Activated naive CD4-positive, alpha-beta T cell treated with anti-CD3 and anti-CD28 coated beads, Interleukin-2, amount 50 U/mL, for 16 hours (primary cell): ENCODE measurements around the gene GALNT2.

Experiments used
- DNase-seq: peaks from one replicate; pipeline ENCODE4 v3.0.0-alpha.2; 2020

Gene GALNT2

GRCh38 chr1:230073371-230074035 is 6.5 kb downstream of the GALNT2 start:
- no peak for DNase-seq

GRCh38 chr1:230074270-230074669 is 7.2 kb downstream of the GALNT2 start:
- DNase-seq: no peak

- DNase-seq: no peak
These were observed 7.7 kb downstream of the GALNT2 start for GRCh38 chr1:230074762-230075161.

GRCh38 chr1:230076121-230076520 is 9.1 kb downstream of the GALNT2 start:
- no peak for DNase-seq

GRCh38 chr1:230077011-230077410 is 10.0 kb downstream of the GALNT2 start:
- no peak for DNase-seq

GRCh38 chr1:230077436-230078213 is 10.6 kb downstream of the GALNT2 start:
- DNase-seq: no peak

- no peak for DNase-seq
These were observed 12.4 kb downstream of the GALNT2 start for GRCh38 chr1:230079199-230080024.

- no peak for DNase-seq
These were observed 13.8 kb downstream of the GALNT2 start for GRCh38 chr1:230080822-230081221.

GRCh38 chr1:230081751-230082150 is 14.7 kb downstream of the GALNT2 start:
- DNase-seq: no peak

- no peak for DNase-seq
These were observed 15.2 kb downstream of the GALNT2 start for GRCh38 chr1:230082211-230082610.

- no peak for DNase-seq
These were observed 16.0 kb downstream of the GALNT2 start for GRCh38 chr1:230083053-230083452.

- no peak for DNase-seq
These were observed 16.8 kb downstream of the GALNT2 start for GRCh38 chr1:230083746-230084407.

GRCh38 chr1:230084408-230085177 is 17.6 kb downstream of the GALNT2 start:
- peak; percentile 71 for DNase-seq

GRCh38 chr1:230085178-230085515 is 18.1 kb downstream of the GALNT2 start:
- DNase-seq: no peak

- DNase-seq: no peak
These were observed 19.1 kb downstream of the GALNT2 start for GRCh38 chr1:230086151-230086550.

- DNase-seq: no peak
These were observed 20.1 kb downstream of the GALNT2 start for GRCh38 chr1:230087028-230087716.

GRCh38 chr1:230087717-230088105 is 20.7 kb downstream of the GALNT2 start:
- DNase-seq: no peak

- no peak for DNase-seq
These were observed 23.2 kb downstream of the GALNT2 start for GRCh38 chr1:230090194-230090711.

GRCh38 chr1:230091473-230092231 is 24.6 kb downstream of the GALNT2 start:
- DNase-seq: no peak

GRCh38 chr1:230094746-230095145 is 27.7 kb downstream of the GALNT2 start:
- DNase-seq: no peak

- no peak for DNase-seq
These were observed 28.9 kb downstream of the GALNT2 start for GRCh38 chr1:230095938-230096337.
